GM21423 (cell line): ENCODE data around the gene MEGF8.
"Not testable (repeated sequence)": the region's sequence is repeated elsewhere in the genome, so short reads cannot be mapped to it uniquely, and the experiment has no call there.

Experiments
- ATAC-seq: cut with Tn5 transposase; IDR thresholded peaks from one replicate; pipeline ENCODE4 v1.9.1; 2021; ENCODE audit warnings: mild to moderate bottlenecking, moderate library complexity; ENCODE audit not compliant: unreplicated experiment

MEGF8 gene

DNA sequence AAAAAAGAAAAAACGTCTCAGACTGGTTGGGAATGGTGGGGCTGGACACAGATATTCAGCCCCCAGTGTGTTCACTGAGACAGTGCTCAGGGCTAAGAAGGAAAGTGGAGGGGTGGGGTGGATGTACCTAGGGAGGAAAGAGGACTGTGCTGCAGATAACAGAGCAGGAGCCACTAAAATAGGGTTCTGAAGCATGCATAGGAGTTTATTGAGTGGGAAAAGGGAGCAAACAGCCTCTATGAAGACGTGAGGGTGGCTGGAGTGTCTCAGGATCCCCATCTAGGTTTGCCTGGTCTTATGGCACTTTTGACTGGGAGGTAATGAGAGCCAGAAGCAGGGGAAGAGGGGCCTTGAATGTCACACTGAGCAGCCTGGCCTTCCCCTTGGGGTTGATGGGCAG lies 3.4 kb downstream of the MEGF8 start:
- ATAC-seq = no peak

DNA sequence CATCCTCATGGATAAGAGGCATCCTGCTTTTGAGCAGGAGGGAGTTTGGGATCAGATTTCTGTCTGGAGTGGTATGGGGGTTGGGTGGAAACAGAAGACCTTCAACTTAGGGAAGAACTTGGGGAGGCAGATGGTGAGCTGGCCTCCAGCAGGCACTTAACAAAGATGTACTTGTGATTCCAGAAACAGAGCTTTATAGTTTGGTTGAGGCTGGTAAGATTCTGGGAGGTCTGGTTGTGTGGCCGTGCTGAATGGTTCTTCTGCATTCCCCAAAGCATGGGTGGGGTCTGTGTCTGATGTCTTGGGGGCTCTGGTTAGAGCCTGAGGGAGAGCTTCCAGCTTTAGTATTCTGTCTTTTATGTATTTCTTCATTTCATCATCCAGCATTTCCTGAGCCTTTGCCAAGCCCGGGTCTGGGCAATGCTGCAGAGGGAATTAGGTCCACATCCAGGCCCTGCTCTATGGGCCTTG lies 4.8 kb downstream of the MEGF8 start:
- no peak for ATAC-seq

DNA sequence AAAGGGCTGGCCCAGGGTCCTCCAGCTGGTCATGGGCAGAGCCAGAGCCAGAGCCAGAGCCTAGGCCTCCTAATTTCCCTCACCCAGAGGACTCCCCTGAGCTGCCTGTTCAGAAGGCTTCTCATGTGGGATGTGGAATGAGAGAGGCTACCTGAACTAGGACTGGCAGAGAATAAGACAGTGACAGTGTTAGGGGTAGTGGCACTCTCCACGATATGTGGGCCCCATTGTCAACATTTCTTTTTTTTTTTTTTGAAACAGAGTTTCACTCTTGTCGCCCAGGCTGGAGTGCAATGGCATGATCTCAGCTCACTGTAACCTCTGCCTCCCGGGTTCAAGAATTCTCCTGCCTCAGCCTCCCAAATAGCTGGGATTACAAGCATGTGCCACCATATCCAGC lies 5.9 kb downstream of the MEGF8 start:
- not testable (repeated sequence) for ATAC-seq

DNA sequence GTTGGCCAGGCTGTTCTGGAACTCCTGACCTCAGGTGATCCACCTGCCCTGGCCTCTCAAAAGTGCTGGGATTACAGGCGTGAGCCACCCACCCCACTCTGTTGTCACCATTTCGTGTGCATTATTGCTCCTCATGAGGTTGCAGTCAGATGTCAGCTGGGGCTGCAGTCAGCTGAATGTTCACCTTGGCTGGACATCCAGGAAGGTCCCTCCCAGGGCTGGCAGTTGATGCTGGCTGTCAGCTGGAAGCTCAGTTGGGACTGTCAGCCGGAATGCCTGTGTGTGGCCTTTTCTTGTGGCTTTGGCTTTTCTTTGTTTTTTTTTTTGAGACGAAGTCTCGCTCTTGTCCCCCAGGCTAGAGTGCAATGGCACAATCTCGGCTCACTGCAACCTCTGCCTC lies 6.6 kb downstream of the MEGF8 start:
- ATAC-seq = no peak

DNA sequence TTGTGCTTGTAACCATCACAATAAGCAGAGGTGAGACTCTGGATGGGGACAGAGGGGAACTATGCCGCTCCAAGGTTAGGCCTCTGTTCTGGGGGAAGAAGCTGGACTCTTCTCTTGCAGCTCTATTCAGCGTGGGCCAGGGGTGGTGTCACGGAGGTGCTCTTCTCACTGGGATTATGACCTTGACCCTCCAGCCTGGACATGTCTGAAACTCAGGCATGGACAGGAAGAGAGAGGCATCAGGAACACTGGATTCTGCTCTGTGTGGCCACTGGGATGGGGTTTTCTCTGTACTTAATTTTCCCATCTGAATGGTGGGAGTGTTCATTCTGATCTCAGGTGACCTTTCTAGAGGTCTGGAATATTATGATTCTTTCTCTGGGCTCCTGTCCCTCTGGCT lies 7.6 kb downstream of the MEGF8 start:
- no peak for ATAC-seq

DNA sequence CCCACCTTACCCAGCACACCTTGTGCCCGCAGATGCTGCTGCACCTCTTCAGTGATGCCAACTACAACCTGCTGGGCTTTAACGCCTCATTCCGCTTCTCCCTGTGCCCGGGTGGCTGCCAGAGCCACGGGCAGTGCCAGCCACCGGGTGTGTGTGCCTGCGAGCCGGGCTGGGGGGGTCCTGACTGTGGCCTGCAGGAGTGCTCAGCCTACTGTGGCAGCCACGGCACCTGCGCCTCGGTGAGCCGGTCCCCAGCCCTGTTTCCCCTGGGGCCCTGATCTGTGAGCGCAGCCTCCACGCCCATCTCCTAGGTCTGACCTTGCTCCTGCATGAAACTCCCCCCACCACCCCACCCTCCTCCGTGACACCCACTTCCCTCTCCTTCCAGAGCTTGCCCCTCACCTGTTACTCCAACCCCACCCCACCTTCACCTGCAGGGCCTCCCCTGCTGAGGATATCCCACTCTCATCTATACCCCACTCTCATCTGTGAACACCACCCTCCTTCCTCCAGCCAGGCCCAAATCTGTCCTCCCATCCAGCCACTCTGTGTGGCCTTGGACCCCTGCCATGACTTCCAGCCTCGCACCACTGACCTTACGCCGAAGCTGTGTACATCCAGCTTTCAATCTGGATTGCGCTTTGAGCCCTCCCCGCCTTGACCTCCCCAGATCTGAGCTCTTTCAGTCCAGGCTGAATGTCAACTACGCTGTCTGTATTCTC lies 8.7 kb downstream of the MEGF8 start:
- no peak for ATAC-seq

DNA sequence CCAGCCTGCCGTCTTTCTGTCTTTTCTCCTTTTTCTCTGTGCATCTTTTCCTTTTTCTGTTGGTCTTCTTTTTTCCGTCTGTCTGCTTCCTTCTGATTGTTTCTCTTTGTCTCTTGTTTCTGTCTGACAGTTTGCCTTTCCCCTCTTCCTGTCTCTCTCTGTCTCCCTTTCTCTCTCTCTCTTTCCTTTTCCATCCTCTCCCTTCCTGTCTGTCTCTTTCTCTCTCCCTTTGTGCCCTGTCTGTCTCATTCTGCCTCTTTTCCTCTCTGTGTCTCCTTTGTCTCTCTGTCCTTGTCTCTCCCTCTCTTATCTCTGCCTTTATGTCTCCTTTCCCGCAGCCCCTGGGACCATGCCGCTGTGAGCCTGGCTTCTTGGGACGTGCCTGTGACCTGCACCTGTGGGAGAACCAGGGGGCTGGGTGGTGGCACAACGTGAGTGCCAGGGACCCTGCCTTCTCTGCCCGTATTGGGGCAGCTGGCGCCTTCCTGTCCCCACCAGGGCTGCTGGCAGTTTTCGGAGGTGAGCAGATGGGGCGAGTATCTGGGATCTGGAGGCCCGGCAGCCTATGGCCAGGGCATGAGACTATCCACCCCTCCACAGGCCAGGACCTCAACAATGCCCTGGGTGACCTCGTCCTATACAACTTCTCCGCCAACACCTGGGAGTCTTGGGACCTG lies 9.4 kb downstream of the MEGF8 start:
- no peak for ATAC-seq

DNA sequence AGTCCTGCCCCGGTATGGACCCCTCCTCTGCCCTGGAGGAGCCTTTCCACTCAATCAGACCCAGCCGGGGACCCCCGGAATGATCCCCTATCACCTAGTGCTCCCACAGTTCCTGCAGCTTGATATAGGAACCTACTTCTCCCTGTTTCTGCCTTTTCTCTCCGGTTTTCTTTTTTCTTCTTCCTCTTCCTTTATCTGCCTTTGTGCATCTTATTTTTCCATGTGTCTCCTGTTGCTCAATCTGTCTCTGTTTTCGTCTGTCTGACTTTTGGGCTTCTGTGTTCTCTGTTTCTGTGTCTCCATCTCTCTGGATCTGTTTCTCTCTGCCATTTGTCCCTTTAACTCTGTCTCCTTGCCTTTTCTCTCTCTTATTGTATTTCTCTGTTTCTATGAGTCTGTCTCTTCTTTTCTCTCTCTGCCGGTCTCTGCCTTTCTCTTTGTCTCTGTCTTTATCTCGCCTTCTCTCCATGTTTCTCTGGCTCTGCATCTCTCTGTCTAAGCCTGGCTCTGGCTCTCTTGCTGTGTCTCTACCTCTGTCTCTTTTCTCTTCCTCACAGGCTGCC lies 10.0 kb downstream of the MEGF8 start:
- ATAC-seq = no peak

DNA sequence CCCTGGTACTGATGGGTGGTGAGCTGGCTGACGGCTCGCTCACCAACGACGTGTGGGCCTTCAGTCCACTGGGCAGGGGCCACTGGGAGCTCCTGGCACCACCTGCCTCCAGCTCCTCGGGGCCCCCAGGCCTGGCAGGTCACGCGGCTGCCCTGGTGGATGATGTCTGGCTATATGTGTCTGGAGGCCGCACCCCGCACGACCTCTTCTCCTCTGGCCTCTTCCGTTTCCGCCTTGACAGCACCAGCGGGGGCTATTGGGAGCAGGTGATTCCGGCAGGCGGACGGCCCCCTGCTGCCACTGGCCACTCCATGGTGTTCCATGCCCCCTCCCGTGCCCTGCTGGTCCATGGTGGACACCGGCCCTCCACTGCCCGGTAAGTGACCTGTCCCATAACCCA lies 10.5 kb downstream of the MEGF8 start:
- no peak for ATAC-seq

DNA sequence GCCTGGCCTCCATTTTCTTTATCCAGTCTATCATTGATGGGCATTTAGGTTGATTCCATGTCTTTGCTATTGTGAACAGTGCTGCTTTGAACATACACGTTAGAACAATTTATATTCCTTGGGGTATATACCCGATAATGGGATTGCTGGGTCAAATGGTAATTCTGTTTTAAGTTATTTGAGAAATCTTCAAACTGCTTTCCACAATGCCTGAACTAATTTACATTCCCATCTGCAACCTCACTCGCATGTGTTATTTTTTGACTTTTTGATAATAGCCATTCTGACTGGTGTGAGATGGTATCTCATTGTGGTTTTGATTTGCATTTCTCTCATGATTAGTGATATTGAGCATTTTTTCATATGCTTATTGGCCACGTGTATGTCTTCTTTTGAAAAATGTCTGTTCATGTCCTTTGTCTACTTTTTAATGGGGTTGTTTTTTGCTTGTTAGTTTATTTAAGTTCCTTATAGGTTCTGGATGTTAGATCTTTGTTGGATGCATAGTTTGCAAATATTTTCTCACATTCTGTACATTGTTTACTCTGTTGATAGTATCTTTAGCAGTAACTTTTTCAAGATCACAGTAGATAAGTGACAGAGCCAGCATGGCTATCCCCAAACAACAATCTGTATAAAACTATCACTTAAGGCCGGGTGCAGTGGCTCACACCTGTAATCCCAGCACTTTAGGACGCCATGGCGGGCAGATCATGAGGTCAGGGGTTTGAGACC lies 13.9 kb downstream of the MEGF8 start:
- not testable (repeated sequence) for ATAC-seq

DNA sequence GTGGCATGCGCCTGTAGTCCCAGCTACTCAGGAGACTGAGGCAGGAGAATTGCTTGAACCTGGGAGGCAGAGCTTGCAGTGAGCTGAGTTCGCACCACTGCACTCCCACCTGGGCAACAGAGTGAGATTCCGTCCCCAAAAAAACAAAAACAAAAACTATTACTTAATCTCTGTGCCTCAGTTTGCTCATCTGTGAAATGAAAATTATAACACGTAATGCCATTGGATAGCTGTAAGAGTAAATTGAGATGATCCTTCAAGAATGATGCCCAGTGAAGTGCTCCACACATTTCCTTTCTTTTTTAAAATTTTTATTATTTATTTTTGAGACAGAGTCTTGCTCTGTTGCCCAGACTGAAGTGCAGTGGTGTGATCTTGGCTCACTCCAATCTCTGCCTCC lies 14.5 kb downstream of the MEGF8 start:
- ATAC-seq = not testable (repeated sequence)

DNA sequence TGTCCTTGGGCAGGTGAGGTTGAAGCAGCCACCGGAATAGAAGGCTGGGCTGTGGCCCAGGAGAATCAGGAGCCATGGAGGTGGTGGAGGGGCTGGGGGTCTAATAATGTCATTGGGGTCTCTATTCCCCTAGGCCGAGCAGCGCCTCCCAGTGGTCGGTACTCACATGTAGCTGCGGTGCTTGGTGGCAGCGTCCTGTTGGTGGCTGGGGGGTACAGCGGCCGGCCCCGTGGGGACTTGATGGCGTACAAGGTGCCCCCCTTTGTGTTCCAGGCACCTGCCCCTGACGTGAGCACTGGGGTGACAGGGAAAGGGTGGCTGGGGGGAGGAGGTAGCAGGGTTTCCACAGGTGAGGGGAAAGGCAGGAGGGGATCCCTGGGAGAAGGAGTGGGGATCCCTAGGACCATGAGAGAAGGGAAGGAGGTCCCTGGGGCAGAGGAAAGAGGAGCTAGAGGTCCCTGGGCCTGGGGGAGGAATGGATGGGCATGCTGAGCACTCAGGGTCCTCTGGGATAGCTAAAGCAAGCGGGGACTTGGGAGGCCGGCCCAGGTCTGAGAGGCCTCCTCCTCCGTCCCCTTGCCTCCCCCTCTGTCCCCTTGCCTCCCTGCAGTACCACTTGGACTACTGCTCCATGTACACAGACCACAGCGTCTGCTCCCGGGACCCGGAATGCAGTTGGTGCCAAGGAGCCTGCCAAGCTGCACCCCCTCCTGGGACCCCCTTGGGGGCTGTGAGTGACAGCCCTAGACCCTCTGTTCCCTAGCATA lies 18.1 kb downstream of the MEGF8 start:
- no peak for ATAC-seq

DNA sequence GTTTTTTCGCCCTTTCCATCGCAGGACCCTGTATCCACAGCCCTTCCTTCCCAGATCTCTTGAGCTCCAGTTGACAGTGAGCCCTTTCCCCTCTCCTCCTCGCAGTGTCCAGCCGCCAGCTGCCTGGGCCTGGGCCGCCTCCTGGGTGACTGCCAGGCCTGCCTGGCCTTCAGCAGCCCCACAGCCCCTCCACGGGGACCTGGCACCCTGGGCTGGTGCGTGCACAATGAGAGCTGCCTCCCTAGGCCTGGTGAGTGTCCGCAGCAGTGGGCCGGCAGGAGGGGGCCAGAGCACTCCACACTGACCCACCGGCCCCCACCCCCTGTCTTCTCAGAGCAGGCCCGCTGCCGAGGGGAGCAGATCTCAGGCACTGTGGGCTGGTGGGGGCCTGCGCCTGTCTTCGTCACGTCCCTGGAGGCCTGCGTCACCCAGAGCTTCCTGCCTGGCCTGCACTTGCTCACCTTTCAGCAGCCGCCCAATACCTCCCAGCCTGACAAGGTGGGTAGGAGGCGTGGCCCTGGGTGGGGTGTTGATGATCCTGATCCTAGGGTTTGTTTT lies 19.0 kb downstream of the MEGF8 start:
- no peak for ATAC-seq

DNA sequence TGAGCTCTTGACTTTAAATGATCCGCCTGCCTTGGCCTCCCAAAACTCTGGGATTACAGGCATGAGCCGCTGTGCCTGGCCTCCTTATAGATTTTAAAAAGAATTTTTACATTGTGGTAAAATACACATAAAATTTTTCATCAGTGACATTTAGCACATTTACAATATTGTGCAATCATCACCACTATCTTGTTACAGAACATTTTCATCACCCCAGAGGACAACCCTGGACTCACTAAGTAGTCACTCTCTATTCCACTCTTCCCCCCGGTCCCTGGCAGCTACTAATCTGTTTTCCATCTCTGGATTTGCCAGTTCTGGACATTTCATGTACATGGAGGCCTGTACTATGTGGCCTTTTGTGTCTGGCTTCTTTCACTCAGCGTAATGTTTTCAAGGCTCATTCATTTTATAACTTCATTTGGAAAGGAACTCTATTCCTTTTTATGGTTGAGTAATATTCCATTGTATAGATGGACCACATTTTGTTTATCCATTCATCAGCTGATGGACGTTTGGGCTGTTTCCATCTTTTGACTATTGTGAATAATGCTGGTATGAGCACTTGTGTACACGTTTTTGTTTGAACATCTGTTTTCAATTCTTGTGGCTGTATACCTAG lies 19.9 kb downstream of the MEGF8 start:
- no peak for ATAC-seq

DNA sequence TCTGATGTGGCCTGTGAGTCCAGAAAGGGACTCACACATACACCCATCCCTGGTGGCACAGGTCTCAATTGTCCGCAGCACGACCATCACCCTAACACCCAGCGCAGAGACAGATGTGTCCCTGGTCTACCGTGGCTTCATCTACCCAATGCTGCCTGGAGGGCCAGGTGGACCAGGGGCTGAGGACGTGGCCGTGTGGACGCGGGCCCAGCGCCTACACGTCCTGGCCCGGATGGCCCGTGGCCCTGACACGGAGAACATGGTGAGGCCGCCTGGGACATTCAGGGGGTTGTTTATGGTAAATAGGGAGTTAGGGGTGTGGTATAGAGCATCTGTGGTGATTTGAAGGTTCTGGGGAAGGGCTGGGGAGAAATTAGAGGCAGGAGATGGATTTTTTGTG lies 22.8 kb downstream of the MEGF8 start:
- ATAC-seq = no peak

DNA sequence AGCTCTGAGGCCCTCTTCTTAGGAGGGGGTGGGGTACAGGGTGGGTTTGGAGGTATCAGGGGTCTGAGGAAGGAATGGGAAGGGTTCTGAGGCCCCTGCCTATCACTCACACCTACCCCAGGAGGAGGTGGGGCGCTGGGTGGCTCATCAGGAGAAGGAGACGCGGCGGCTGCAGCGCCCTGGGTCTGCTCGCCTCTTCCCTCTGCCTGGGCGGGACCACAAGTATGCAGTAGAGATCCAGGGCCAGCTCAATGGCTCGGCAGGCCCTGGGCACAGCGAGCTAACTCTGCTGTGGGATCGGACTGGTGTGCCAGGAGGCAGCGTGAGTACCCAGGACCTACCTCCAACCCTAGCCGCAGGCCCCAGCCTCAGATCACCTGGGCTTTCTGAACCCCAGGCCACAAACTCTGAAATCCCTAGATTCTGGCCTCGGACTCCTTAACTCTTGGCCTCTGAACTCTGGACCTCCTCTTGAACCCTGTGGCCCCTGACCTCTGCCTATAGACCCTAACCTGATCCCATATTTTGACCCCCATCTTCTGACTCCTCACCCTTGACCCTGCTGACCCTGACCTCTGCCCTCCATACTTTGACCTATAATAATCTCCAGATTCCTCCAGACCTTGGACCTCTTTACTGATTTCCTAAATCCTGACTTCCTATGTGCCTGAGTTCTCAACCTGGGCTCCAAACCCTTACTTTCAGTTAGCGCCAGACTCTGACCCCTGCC lies 24.1 kb downstream of the MEGF8 start:
- no peak for ATAC-seq

DNA sequence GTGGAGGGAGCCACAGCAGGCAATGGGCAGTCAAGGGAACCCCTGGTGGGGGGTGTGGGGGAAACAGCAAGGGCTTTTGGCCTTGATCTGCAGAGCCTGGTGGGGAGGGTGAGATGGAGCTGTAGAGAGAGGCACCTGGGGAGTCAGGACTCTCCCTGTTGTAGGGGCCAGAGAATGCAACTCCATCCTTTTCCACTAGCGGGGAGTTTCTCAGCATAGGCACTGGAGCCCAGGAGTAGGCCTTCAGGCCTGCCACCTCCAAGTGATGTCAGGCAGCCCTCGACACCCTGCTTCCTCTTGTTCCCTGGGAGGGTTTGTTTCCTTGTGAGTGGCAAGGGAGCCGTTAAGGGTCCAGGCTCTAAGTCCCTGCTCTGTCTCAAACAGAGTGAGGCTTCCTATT lies 25.0 kb downstream of the MEGF8 start:
- ATAC-seq = no peak

DNA sequence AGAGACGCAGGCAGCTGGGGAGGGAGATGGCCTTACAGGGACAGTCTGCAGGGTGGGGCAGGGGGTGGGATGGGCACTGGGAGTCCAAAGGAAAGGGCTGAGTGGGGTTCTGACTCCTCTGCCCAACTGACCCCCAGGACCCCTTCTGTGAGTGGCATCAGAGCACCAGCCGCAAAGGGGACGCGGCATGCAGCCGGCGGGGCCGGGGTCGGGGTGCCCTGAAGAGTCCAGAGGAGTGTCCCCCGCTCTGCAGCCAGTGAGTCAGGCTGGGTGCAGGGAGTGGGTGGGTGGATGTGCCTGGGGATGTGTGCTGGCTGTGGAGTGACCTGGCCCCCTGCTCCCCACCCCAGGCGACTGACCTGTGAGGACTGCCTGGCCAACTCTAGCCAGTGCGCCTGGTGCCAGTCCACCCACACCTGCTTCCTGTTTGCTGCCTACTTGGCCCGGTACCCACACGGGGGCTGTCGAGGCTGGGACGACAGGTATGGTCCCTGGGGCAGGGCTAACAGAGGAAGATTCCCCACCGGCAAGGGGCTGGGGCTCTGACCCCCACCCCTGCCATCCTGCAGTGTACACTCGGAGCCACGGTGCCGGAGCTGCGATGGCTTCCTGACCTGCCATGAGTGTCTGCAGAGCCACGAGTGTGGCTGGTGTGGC lies 25.8 kb downstream of the MEGF8 start:
- no peak for ATAC-seq
